HEK293T (cell line): Measurements from ENCODE around the gene SEMA6A.

Source experiments
- ARNT ChIP-seq: fragments of 450-650 bp; IDR thresholded peaks from 2 replicates; pipeline ENCODE4 v1.6.1; 2017; ENCODE audit warnings: mild to moderate bottlenecking
- ELF4 ChIP-seq: fragments of 450-650 bp; IDR thresholded peaks from 2 replicates; pipeline ENCODE4 v1.6.1; 2017; ENCODE audit warnings: antibody characterized with exemption
- FOXK2 ChIP-seq: fragments of 450-650 bp; IDR thresholded peaks from 2 replicates; pipeline ENCODE4 v1.6.1; 2016; ENCODE audit warnings: mild to moderate bottlenecking
- L3MBTL2 ChIP-seq: fragments of 450-650 bp; conservative IDR thresholded peaks from 2 replicates; pipeline ENCODE4 v1.6.1; 2016; ENCODE audit warnings: mild to moderate bottlenecking
- SP1 ChIP-seq: fragments of 450-650 bp; IDR thresholded peaks from 2 replicates; pipeline ENCODE4 v1.6.1; 2017

- TF ChIP-seq FOXK2, result no peak
- TF ChIP-seq SP1, result no peak
- TF ChIP-seq ARNT, result no peak
- TF ChIP-seq L3MBTL2, result no peak
- TF ChIP-seq ELF4, result no peak
Observed at GRCh38 chr5:116469631-116470030, 105.0 kb downstream of the SEMA6A start.
